SK-N-SH treated with all-trans-retinoic acid at 6 μM for 48 hours (cell line): Measurements from ENCODE around the gene PGGHG.
"Not testable (repeated sequence)": the region's sequence is repeated elsewhere in the genome, so short reads cannot be mapped to it uniquely, and the experiment has no call there.

Source experiments
- ATAC-seq: fragments of 200-7000 bp; cut with Tn5 transposase; 3 replicates; pipeline ENCODE4 v1.9.1; 2020; ENCODE audit warnings: mild to moderate bottlenecking, moderate library complexity
- ARNTL ChIP-seq: fragments of 450-650 bp; formaldehyde crosslinking; IDR thresholded peaks from 2 replicates; pipeline ENCODE4 v1.5.0; 2020; ENCODE audit warnings: low read depth, mild to moderate bottlenecking, moderate library complexity, borderline replicate concordance
- BACH2 ChIP-seq: fragments of 250-450 bp; sonication (Bioruptor Pico); IDR thresholded peaks from 2 replicates; pipeline ENCODE4 v1.9.0; 2021; ENCODE audit warnings: mild to moderate bottlenecking, borderline replicate concordance
- CSDC2 ChIP-seq: fragments of 250-450 bp; sonication (Bioruptor Pico); IDR thresholded peaks from 2 replicates; pipeline ENCODE4 v1.5.0; 2020; ENCODE audit warnings: mild to moderate bottlenecking, moderate library complexity
- ESRRG ChIP-seq: fragments of 250-450 bp; sonication (Bioruptor Pico); IDR thresholded peaks from 2 replicates; pipeline ENCODE4 v1.6.1; 2021; ENCODE audit warnings: mild to moderate bottlenecking
- GLIS3 ChIP-seq: fragments of 250-450 bp; sonication (Bioruptor Pico); IDR thresholded peaks from 2 replicates; pipeline ENCODE4 v1.5.0; 2020; ENCODE audit warnings: mild to moderate bottlenecking, moderate library complexity
- ISL1 ChIP-seq: fragments of 250-450 bp; sonication (Bioruptor Pico); IDR thresholded peaks from 2 replicates; pipeline ENCODE4 v2.1.2; 2022; ENCODE audit warnings: mild to moderate bottlenecking, moderate library complexity
- OSR1 ChIP-seq: fragments of 250-450 bp; sonication (Bioruptor Pico); IDR thresholded peaks from 2 replicates; pipeline ENCODE4 v1.8.0; 2022; ENCODE audit warnings: moderate library complexity, mild to moderate bottlenecking, inconsistent platforms
- POU6F1 ChIP-seq: fragments of 250-450 bp; sonication (Bioruptor Pico); IDR thresholded peaks from 2 replicates; pipeline ENCODE4 v1.8.0; 2021; ENCODE audit warnings: low read depth, mild to moderate bottlenecking, moderate library complexity, borderline replicate concordance
- PPARA ChIP-seq: fragments of 250-450 bp; sonication (Bioruptor Pico); IDR thresholded peaks from 2 replicates; pipeline ENCODE4 v1.5.0; 2020; ENCODE audit warnings: mild to moderate bottlenecking, borderline replicate concordance
- RARB ChIP-seq: fragments of 250-450 bp; sonication (Bioruptor Pico); IDR thresholded peaks from 2 replicates; pipeline ENCODE4 v1.8.0; 2021; ENCODE audit warnings: mild to moderate bottlenecking, moderate library complexity
- TCF4 ChIP-seq: fragments of 250-450 bp; sonication (Bioruptor Pico); IDR thresholded peaks from 2 replicates; pipeline ENCODE4 v1.8.0; 2021; ENCODE audit warnings: mild to moderate bottlenecking, moderate library complexity, borderline replicate concordance
- TOX ChIP-seq: fragments of 250-450 bp; sonication (Bioruptor Pico); IDR thresholded peaks from 2 replicates; pipeline ENCODE4 v1.8.0; 2021; ENCODE audit warnings: mild to moderate bottlenecking, moderate library complexity, borderline replicate concordance
- ZC3H10 ChIP-seq: fragments of 250-450 bp; sonication (Bioruptor Pico); IDR thresholded peaks from 2 replicates; pipeline ENCODE4 v1.5.1; 2021; ENCODE audit warnings: mild to moderate bottlenecking, moderate library complexity
- ZFP3 ChIP-seq: fragments of 250-450 bp; sonication (Bioruptor Pico); IDR thresholded peaks from 2 replicates; pipeline ENCODE4 v1.5.0; 2020; ENCODE audit warnings: mild to moderate bottlenecking, moderate library complexity
- ZFP30 ChIP-seq: fragments of 450-650 bp; formaldehyde crosslinking; IDR thresholded peaks from 2 replicates; pipeline ENCODE4 v1.5.0; 2022; ENCODE audit warnings: mild to moderate bottlenecking, moderate library complexity
- ZNF565 ChIP-seq: fragments of 450-650 bp; formaldehyde crosslinking; conservative IDR thresholded peaks from 2 replicates; pipeline ENCODE4 v1.5.0; 2020; ENCODE audit warnings: low read depth, mild to moderate bottlenecking, moderate library complexity
- TF ChIP-seq, protein P1 (sequence below): fragments of 250-450 bp; sonication (Bioruptor Pico); IDR thresholded peaks from 2 replicates; pipeline ENCODE4 v1.8.0; 2020; ENCODE audit warnings: mild to moderate bottlenecking, moderate library complexity, borderline replicate concordance
- TF ChIP-seq, protein P2 (sequence below): fragments of 250-450 bp; sonication (Bioruptor Pico); IDR thresholded peaks from 2 replicates; pipeline ENCODE4 v1.5.1; 2020; ENCODE audit warnings: low read depth, mild to moderate bottlenecking, moderate library complexity

Gene PGGHG

DNA sequence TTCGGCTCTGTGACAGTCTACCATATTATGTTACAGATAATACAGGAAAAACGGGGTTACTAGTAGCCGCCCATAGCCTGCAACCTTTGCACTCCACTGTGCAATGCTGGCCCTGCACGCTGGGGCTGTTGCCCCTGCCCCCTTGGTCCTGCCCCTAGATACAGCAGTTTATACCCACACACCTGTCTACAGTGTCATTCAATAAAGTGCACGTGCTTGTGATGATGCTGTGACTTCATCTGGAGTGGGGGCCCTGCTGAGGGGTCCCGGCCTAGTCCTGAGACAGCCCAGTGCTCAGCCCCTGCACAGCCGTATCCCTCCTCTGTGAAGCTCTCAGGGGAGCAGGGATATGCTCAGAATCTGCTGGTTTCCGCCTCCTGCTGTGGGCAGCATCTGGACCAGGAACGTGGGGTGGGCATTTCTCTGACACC lies 26.1 kb downstream of the PGGHG start:
- ATAC-seq, result no peak
- TF ChIP-seq ISL1, result no peak
- no peak for TF ChIP-seq ZC3H10
- TF ChIP-seq, protein P1, sequence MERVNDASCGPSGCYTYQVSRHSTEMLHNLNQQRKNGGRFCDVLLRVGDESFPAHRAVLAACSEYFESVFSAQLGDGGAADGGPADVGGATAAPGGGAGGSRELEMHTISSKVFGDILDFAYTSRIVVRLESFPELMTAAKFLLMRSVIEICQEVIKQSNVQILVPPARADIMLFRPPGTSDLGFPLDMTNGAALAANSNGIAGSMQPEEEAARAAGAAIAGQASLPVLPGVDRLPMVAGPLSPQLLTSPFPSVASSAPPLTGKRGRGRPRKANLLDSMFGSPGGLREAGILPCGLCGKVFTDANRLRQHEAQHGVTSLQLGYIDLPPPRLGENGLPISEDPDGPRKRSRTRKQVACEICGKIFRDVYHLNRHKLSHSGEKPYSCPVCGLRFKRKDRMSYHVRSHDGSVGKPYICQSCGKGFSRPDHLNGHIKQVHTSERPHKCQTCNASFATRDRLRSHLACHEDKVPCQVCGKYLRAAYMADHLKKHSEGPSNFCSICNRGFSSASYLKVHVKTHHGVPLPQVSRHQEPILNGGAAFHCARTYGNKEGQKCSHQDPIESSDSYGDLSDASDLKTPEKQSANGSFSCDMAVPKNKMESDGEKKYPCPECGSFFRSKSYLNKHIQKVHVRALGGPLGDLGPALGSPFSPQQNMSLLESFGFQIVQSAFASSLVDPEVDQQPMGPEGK (CRISPR knock-in tag), result no peak
- TF ChIP-seq TCF4 (CRISPR knock-in tag), result no peak
- no peak for TF ChIP-seq TOX
- TF ChIP-seq, protein P2, sequence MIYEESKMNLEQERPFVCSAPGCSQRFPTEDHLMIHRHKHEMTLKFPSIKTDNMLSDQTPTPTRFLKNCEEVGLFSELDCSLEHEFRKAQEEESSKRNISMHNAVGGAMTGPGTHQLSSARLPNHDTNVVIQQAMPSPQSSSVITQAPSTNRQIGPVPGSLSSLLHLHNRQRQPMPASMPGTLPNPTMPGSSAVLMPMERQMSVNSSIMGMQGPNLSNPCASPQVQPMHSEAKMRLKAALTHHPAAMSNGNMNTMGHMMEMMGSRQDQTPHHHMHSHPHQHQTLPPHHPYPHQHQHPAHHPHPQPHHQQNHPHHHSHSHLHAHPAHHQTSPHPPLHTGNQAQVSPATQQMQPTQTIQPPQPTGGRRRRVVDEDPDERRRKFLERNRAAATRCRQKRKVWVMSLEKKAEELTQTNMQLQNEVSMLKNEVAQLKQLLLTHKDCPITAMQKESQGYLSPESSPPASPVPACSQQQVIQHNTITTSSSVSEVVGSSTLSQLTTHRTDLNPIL, result no peak
- TF ChIP-seq ZFP3, result no peak
- TF ChIP-seq ESRRG (CRISPR knock-in tag), result no peak
- TF ChIP-seq BACH2, result no peak
- no peak for TF ChIP-seq ARNTL (CRISPR knock-in tag)
- TF ChIP-seq POU6F1, result no peak
- TF ChIP-seq ZNF565 (CRISPR knock-in tag), result no peak
- TF ChIP-seq CSDC2 (CRISPR knock-in tag), result no peak
- TF ChIP-seq OSR1 (CRISPR knock-in tag), result no peak
- TF ChIP-seq PPARA (CRISPR knock-in tag), result no peak

GRCh38 chr11:315516-315994 lies 26.6 kb downstream of the PGGHG start:
- TF ChIP-seq, protein P2, result no peak
- no peak for TF ChIP-seq ESRRG (CRISPR knock-in tag)
- TF ChIP-seq TCF4 (CRISPR knock-in tag), result no peak
- TF ChIP-seq RARB (CRISPR knock-in tag), result no peak
- no peak for TF ChIP-seq TOX
- TF ChIP-seq GLIS3 (CRISPR knock-in tag), result no peak
- TF ChIP-seq, all 23 proteins: peak for 0
- no peak for ATAC-seq

DNA sequence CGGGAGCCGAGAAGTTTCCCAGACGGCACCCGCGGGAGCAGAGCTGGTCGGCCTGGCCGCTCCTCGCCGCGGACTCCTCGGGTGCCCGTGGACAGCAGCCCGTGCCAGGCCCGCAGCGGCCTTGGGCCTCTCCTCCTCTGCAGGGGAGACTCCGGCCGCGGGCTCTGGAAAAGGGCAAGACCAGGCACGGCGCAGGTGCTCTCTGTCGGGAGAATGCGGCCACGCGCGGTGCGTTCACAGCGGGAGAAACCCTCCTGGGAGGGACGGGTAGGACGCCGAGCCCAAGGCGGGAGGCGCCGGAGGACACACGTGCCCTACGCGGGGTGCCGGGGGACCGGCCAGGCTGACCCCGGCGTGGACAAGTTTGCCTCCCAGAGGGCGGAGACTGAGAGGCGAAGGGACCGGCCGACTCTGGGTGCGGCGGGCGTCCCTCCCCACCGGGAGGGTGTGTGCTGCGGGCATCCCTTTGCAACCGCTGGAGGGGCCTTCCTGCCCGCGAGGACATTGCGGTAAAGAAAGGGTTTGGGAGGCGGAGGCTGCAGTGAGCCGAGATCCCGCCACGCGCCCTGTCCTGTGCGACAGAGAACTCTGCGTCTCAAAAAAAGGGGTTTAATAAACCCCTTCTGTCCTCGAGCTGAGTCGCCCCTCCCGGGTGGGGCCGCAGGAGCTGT lies 27.2 kb downstream of the PGGHG start:
- ATAC-seq, result no peak
- TF ChIP-seq ZFP30 (CRISPR knock-in tag), result no peak

GRCh38 chr11:316891-317301 lies 28.0 kb downstream of the PGGHG start:
- no peak for TF ChIP-seq ZFP30 (CRISPR knock-in tag)
- ATAC-seq, result no peak

GRCh38 chr11:317668-318404 lies 28.9 kb downstream of the PGGHG start:
- not testable (repeated sequence) for ATAC-seq

DNA sequence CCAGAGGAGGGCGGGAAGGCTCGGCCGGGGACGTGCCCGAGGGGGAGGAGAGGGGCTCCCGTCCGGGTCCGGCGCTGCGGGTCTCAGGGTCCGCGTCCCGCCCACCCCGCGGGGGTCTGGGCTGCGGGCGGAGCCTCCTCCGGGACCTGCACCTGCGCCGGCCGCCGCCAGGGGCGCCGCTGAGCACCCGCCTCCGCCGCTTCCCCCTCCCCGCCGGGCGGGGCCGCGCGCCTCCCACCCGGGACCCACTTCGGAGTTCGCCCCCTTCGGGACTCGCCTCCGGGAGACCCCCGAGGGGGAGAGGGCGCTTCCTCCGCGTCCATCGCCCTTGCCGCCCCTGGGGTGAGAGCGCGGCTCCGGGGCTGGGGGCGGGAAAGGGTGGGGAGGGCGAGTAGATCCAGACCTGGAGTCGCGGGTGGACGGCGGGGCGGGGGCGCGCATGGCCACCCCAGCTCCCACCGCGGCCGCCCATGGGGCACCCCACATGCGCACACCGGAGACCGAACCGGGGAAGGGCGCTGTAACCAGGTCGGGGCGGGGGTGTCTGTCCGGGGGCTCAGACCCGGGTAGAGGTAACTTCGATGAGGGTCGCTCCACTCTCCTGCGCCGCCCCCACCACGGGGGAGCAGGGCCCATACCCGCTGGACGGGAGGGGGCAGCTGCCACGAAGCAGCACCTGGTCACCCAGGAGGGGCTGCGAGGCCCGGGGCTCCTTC lies 29.6 kb downstream of the PGGHG start:
- peak; percentile 51 for ATAC-seq

DNA sequence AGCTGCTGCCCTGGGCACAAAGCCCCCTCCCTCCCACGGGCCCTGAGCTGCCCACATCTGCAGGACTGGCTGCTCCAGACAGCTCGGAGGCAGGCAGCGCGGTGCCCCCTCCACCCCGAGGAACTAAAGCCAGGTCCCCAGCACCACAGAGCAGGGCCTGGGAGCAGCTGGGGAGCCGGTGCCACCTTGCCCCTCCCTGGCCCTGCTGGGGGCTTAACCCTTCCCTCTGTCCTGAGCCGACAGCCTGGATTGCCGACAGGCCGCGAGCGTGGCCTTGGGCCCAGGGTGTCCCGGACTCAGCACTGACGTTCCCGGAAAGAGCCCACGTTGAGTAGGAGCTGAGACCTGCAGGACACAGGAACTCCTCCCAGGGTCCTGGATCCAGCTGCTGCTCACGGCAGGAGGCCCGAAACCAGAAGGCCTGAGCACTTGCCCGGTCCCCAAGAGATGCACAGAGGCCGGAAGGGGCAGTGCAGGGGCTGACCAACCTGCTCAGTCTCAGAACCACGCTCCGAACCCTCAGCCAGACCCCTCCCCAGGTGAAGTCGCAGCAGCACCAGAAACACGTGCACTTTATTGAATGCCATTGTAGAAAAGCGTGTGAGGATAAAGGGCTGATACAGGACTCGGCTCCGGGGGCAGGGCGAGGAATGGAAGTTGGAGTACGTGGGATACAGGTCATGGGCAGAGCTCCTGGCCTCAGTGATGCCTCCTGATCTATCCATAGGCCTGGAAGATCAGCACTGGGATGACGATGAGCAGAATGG lies 30.4 kb downstream of the PGGHG start:
- peak; percentile 47 for ATAC-seq

GRCh38 chr11:319888-320273 lies 31.0 kb downstream of the PGGHG start:
- ATAC-seq, result not testable (repeated sequence)
